Uterus (tissue), 4 donors: Measurements from ENCODE around the gene UBL7. TPM values are rescaled to one million over a fixed set of nuclear protein-coding genes. Genes with fewer than 3 reads are reported as not detected.
"Not testable (repeated sequence)": the region's sequence is repeated elsewhere in the genome, so short reads cannot be mapped to it uniquely, and the experiment has no call there.

Source experiments
- DNase-seq, 2 donors: peaks; one replicate each; pipeline ENCODE4 v3.0.0-alpha.2; 2019 to 2020
- H3K27ac ChIP-seq, 2 donors: fragments of 200-600 bp; sonication (generic); 1 replicate in 1 of 2; 2 replicates in 1 of 2; pipeline ENCODE4 v1.5.1; 2016 to 2018
- H3K27me3 ChIP-seq, 2 donors: fragments of 200-600 bp; sonication (generic); one replicate each; pipeline ENCODE4 v1.5.1; 2018 to 2019; ENCODE audit warnings: control low read depth in 1 of 2
- H3K36me3 ChIP-seq, 2 donors: fragments of 200-600 bp; sonication (generic); one replicate each; pipeline ENCODE4 v1.5.1; 2019; ENCODE audit warnings: control low read depth in 1 of 2
- H3K4me1 ChIP-seq, 2 donors: fragments of 200-600 bp; sonication (generic); one replicate each; pipeline ENCODE4 v1.5.1; 2018 to 2019; ENCODE audit warnings: control low read depth in 1 of 2
- H3K4me3 ChIP-seq, 2 donors: fragments of 200-600 bp; sonication (generic); 1 replicate in 1 of 2; 2 replicates in 1 of 2; pipeline ENCODE4 v1.5.1; 2018 to 2019; ENCODE audit warnings: mild to moderate bottlenecking in 1 of 2
- H3K9me3 ChIP-seq, 2 donors: fragments of 200-600 bp; sonication (generic); one replicate each; pipeline ENCODE4 v1.5.1; 2019; ENCODE audit warnings: control low read depth in 1 of 2
- CTCF ChIP-seq, 4 experiments: fragments of 200-600 bp in 2 of 4; fragments of 450-650 bp in 2 of 4; sonication (generic) in 2 of 4; IDR thresholded peaks; one replicate each; pipeline ENCODE4 v1.5.1; 2016 to 2019; ENCODE audit warnings: antibody characterized with exemption in 4 of 4, mild to moderate bottlenecking in 2 of 4, moderate library complexity in 1 of 4
- POLR2A ChIP-seq, 2 donors: fragments of 450-650 bp; IDR thresholded peaks; one replicate each; pipeline ENCODE4 v1.6.1; 2016; ENCODE audit warnings: antibody characterized with exemption in 2 of 2, mild to moderate bottlenecking in 1 of 2, moderate library complexity in 1 of 2
- intact Hi-C: fragments of 100-400 bp; cut with DNase I; formaldehyde crosslinking; loops from one replicate; pipeline ENCODE4 v1.15.1; 2023; ENCODE audit warnings: low total_unique reads
- total RNA-seq, 4 donors: library from RNA; depleted of rRNA in 3 of 4; stranded (reverse); fragments of >200 nt in 3 of 4; gene quantifications; one replicate each; pipeline versions ENCODE4 v1.1.0 to v1.2.4, GENCODE V29; 2014 to 2023
- donor health status: DM: yes; HTN: yes; CAD: no.

The UBL7 gene
- total RNA-seq, 4 donors from 2014 or later: 15.4 to 60.6 (median 35.7) TPM

- Histone ChIP-seq H3K27me3 (no peaks in the 10 kb centered on the region), H3K9me3 (no peaks in the 10 kb centered on the region), H3K4me1 (peaks cover 0 to 8% of the 10 kb centered on the region in 2 donors), H3K27ac (no peak overlapping the region), H3K4me3 (no peak overlapping the region), H3K36me3 (no peaks in the 10 kb centered on the region)
- no peak for DNase-seq
- intact Hi-C loops: no loop called here
- TF ChIP-seq POLR2A (IDR thresholded peaks at IDR 0.05): no peak
- TF ChIP-seq CTCF (IDR thresholded peaks at IDR 0.05): no peak
Observed at GRCh38 chr15:74463634-74464033, 2.7 kb upstream of the UBL7 start.

GRCh38 chr15:74461847-74462511, 1.0 kb upstream of the UBL7 start:
- peaks cover 0 to 8% of the 10 kb centered on the region in 2 donors for H3K4me1 ChIP-seq
- intact Hi-C loops: no loop called here
- H3K27ac ChIP-seq: peak overlapping the region; percentile 68 to 86
- TF ChIP-seq CTCF (IDR thresholded peaks at IDR 0.05) (no peak), POLR2A (IDR thresholded peaks at IDR 0.05) (no peak)
- H3K27me3 ChIP-seq: no peaks in the 10 kb centered on the region
- H3K4me3 ChIP-seq: peak overlapping the region; percentile 56 to 64
- H3K36me3 ChIP-seq: no peaks in the 10 kb centered on the region
- H3K9me3 ChIP-seq: no peaks in the 10 kb centered on the region
- no peak for DNase-seq

- peak overlapping the region; percentile 68 to 86 for H3K27ac ChIP-seq
- no peak for DNase-seq
- H3K36me3 ChIP-seq: no peaks in the 10 kb centered on the region
- H3K4me1 ChIP-seq: peaks cover 0 to 8% of the 10 kb centered on the region in 2 donors
- TF ChIP-seq CTCF (IDR thresholded peaks at IDR 0.05) (no peak), POLR2A (IDR thresholded peaks at IDR 0.05) (no peak)
- H3K27me3 ChIP-seq: no peaks in the 10 kb centered on the region
- no peaks in the 10 kb centered on the region for H3K9me3 ChIP-seq
- peak overlapping the region; percentile 56 to 64 for H3K4me3 ChIP-seq
- intact Hi-C loops: no loop called here
Observed at GRCh38 chr15:74460298-74460697, 662 bp downstream of the UBL7 start.

- DNase-seq, H3K9me3 ChIP-seq, H3K27ac ChIP-seq, H3K36me3 ChIP-seq, intact Hi-C loops, H3K27me3 ChIP-seq, H3K4me1 ChIP-seq: not testable (repeated sequence)
- H3K4me3 ChIP-seq: peak overlapping the region in 1 of 2 donors; percentile 64
Observed at GRCh38 chr15:74459798-74460197, 1.2 kb downstream of the UBL7 start.

GRCh38 chr15:74458473-74458872, 2.5 kb downstream of the UBL7 start:
- no peaks in the 10 kb centered on the region for H3K9me3 ChIP-seq
- intact Hi-C loops: no loop called here
- no peaks in the 10 kb centered on the region for H3K36me3 ChIP-seq
- DNase-seq: no peak
- TF ChIP-seq CTCF (IDR thresholded peaks at IDR 0.05): no peak
- no peak for TF ChIP-seq POLR2A (IDR thresholded peaks at IDR 0.05)
- H3K4me1 ChIP-seq: peaks cover 0 to 8% of the 10 kb centered on the region in 2 donors
- no peaks in the 10 kb centered on the region for H3K27me3 ChIP-seq
- no peak overlapping the region for H3K4me3 ChIP-seq
- H3K27ac ChIP-seq: no peak overlapping the region

- H3K9me3 ChIP-seq, DNase-seq, H3K27ac ChIP-seq, H3K4me3 ChIP-seq, intact Hi-C loops, H3K36me3 ChIP-seq, H3K27me3 ChIP-seq, H3K4me1 ChIP-seq: not testable (repeated sequence)
Observed at GRCh38 chr15:74457036-74457435, 3.9 kb downstream of the UBL7 start.
